NCI-H2081 treated with DMSO at 0.1 percent for 48 hours (cell line): ENCODE data around the gene RBM26.
"Not testable (repeated sequence)": the region's sequence is repeated elsewhere in the genome, so short reads cannot be mapped to it uniquely, and the experiment has no call there.

Source experiments
- DNase-seq: peaks from one replicate; lab custom pipeline; 2025; lab: John Stamatoyannopoulos, UW

The RBM26 gene

DNA sequence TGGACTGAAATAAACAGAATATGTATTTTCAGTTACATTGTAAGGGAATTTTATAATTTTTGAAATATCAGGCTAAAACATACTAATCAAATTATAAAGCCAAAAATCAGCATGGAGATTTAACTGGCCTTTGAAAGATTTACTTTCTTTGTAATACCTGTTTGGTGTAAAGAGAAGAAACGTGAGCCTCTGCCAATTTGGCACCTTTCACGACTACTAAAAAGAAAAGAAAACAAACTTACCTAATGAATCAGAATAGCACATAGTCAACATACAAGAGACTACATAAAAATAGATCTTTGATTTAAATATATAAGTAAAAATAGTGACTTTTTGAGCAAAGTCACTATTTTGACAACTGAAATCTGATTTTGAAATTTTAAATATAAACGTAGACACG is 87.4 kb downstream of the RBM26 start:
- DNase-seq = no peak

DNA sequence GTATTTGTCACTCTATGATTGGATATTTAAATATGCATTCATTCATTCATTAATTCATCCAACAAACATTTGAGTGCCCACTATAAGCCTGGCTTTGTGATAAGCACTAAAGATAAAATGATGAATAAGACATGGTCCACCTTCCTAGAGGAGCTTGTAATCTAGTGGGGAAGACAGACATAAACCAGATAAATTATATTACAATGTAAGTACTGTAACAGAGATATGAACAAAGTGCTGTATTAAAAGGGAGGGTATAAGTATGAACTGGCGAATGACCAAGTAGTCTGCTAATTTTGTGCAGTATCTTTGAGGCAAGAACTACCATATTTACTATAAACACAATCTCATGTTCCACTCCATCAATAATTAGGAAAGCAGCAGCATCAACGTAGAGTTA is 88.2 kb downstream of the RBM26 start:
- DNase-seq = no peak

DNA sequence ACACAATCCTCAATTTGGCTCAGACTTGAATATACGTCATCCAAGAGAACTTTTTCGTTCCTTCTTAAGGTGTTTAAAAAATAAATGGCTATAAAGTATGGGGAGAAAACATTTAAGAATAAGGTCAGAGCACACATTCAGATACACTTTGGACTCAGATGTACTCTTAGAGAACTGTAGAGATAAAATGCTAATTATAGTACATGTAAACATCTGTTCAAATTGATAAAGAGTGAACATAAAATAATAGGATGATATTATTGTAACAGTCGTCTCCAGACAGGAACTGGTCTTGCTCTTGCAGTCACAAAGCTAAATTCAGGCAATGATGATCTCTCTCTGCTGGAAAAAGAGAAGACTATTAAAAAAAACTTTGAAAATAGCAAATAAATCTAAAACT is 91.4 kb downstream of the RBM26 start:
- DNase-seq = no peak

DNA sequence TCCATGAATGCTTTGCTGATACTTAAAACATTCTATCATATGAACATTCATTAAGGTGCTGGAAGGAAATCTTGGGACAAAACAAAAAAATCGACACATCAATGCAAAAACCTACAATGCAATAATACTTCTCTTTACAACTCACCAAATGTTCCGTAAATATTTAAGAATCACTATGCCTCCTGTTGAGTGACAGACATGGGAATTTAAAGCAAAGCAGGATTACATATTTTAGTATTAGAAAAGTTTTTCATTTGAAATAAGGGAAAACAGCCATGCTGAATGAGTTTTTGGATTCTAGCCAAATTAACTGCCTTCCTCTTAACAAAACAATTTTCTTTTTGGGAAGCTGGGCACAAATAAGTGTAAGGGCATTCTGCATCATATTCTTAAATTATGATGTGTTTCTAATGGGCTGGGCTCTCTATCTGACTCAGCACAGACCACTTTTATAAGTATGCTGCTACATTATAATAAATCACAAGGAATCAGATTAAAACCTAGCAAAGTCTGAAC is 93.7 kb downstream of the RBM26 start:
- no peak for DNase-seq

DNA sequence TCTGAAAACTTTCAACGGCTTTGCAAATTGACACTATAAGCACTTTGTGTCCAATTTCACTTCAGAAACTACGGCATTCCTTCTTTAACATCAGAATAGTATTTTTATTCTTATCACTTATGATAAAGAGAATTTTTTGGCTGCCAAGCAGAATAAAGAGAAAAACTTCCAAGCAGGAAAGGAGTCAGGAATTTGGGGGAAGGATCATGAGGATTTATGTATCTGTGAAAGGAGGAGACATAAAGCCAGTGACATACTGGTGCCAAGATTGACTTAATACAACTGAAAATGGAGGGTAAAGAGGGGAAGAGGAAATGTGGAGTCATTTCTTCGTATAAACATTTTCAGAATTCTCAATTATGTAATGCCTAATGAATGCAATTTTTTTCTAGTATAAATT is 94.7 kb downstream of the RBM26 start:
- no peak for DNase-seq

DNA sequence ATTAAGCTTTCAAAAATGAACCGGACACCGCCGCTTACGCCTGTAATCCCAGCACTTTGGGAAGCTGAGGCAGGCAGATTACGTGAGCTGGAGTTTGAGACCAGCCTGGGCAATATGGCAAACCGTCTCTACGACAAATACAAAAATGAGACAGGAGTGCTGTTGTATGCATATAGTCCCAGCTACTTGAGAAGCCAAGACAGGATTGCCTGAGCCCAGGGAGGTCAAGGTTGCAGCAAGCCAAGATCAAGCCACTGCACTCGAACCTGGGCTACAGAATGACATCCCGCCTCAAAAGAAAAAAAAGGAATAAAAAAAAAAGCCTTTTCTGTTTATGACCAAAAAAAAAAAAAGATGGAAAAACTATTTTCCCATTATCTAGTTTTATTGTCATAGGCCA is 96.4 kb downstream of the RBM26 start:
- DNase-seq = no peak

DNA sequence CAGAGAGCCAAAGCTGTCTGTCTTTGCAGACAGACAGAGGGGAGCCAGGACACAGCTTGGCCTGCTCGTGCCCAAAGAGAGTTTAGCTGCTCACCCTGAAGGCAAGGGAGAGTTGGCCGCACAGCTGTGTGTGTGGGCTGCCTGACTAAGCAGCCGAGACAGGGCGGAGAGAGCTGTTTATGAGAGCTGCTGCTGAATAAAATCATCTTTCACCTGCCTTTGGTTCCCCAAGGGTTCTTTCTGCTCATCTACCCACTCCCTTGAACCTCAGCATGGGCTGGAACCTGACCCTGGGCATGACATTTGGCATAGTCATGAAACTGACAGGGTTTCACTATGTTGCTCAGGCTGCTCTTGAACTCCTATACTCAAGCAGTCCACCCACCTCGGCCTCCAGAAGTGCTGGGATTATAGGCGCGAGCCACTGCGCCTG is 98.2 kb downstream of the RBM26 start:
- no peak for DNase-seq

DNA sequence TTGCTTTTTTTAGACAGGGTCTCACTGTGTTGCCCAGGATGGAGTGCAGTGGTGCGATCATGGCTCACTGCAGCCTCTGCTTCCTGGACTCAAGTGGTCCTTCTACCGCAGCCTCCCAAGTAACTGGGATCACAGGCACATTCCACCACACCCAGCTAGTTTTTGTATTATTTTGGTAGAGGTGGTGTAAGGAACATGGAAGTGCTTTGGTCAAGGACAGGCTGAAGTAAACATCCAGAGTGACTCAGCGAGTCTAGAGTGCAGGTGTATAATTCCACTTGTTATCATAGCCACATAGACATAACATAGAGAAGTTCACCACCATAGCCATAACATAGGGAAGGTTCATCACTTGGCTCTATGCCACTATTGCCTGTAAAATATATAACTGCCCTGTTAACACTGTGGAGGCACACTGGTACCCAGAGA is 98.6 kb downstream of the RBM26 start:
- DNase-seq = no peak

DNA sequence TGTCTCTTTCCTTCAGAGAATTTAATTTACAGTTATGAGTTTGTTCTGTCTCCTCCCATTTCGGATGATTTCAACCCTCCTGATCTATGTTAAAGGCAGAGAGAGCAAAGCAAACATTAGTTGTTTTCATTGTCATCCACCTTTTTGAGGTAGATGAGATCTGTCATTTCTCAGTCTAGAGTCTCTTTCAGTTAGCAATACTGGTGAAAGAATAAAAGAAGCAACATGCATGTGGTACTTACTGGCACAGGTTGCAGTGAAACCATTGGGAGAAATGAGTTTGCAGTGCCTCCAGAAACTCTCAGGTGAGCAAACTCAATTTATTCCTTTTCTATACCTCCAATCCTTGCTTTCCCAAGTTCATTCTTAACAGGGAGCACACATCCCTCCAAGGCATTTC is 99.4 kb downstream of the RBM26 start:
- no peak for DNase-seq

DNA sequence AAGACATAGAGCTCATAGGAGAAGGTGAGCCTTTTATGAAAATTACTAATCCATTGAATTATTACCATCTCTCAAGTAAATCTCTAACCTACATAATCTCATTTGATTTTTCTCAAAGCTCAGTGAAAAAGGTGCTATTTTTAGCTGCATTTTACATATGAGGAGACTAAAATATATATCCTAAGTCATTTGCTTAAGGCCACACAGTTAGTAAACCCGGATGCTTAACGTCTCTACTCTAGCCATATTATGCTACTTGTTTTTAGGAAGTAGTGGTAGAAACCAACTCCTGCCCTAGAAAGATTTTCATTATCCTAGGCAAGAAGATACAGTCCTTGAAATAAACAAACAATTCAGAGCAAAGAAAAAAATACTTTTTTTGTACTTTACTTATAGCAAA is 108.9 kb downstream of the RBM26 start:
- DNase-seq = no peak

DNA sequence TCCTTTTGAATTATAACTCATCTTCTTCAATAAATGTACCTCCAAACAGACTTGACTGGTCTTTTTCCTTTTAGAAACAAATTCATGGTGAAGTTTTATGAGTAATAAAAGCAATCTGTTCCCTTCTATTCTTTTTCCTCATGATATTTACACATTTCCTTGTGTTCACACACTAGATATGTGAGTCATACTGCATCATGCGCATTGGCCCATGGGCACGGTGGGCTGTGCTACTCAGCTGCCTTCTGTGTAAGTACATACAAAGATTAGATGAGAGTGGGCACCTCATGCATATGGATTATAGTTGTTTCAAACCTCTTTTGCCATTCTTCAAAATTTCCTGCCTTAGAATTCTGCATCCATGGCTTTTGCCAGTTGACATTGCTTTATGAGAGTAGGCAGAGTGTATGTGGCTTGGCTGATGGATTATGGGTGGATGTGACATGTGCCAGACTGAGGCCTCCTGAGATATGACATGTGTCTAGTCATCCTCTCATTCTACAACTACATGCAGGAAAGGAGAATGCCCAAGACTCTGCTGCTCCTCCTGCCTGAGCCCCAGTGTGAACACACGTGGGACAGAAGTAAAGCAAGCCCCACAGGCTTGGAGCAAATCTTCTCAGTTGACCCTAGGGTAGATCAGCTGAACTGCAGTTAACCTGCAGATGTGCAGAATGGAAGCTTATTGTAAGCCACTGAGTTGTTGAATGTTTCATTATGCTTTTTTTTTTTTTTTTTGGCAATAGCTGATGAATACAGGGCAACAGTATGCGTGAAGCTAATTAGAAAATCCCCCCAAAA is 109.9 kb downstream of the RBM26 start:
- no peak for DNase-seq

DNA sequence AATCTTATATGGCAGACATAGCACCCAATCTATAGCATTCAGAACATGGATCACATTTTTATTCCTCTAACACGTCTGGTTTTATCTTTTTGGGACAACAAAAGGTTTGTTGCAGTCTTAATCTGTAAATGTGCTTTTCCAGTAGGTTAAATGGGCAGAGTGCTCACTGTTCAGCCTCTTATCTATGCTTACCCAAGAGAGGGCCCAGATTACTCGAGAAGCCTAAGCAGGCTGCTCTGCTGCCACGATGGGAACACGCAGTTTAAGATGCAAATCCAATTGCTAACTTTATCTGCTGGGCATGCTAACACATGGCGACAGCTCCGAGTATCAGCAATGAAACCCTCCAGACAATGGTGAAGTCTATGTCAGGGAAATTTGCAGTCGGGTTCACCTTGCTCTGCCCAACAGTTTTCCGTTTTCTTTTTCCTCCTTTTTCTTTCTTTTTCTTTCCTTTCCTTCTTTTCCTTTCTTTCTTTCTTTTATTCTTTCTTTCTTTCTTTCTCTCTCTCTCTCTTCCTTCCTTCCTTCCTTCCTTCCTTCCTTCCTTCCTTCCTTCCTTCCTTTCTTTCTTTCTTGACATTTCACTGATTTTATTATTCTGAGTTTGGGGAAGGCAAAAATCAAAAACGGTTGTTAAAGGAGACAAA is 115.3 kb downstream of the RBM26 start:
- DNase-seq = no peak

DNA sequence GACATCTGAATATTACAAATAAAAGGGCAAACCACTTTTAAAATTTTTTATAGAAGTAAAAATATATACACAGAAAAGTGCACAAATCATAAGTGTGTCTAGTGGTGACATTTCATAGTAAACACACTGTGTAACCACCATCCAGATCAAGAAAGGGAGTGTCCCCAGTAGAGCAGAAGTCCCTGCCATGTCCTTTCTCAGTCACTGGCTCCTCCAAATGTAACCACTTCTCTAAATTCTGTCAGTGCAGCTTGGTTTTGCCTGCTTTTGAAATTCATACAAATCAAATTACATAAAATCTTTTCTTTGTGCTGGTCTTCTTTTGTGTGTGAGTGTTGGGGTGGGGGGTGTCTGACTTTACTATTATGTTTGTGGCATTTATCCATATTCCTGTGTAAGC is 116.5 kb downstream of the RBM26 start:
- DNase-seq = no peak

DNA sequence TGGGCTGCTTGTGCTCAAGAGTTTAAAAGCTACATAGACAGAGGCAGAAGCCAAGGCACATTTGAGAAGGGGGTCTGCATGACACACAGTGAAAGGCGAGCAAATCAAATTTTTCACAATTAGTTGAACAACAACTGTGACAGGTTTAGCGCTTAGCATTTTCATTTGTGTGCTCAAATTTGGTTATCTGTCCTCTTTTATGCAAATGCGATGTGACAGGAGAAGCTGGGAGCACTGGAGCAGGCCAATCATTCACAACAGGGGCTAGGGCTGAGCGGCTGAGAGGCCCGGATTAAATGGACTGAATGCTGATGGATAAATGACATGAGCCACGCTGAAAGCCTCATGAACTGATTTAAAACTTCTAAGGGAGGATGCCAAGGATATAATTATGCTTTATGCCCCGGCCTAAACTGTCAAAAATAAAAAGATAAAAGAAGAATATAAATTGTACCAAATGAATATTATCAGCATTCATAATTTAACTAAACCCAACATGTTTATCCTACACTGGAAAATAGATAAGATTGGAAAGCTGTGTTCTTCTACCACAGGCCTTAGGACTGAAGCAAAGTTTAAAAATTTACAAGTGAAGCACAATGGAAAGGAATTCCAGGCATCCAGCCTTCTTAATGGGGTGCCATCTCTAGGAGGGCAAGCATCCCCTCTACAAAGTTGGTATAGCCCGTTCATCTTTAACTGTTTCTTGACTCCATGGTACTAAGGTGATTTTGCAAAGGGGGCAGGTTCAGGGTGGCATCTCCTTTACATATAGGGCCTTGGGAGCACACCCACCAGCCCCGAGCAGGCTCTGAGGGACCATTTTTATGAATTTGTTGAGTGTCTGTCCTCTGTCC is 117.9 kb downstream of the RBM26 start:
- DNase-seq = no peak

DNA sequence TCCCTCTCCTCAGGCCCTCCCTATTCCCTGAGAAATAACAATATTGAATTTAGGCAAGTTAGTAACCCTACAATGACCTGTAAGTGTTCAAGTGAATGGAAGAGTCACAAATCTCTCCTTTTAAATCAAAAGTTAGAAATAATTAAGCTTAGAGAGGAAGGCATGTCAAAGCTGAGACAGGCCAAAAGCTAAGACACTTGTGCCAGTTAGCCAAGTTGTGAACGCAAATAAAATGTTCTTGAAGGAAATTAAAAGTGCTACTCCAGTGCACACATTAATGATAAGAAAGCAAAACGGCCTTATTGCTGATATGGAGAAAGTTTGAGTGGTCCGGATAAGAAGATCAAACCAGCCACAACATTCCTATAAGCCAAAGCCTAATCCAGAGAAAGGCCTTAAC is 120.9 kb downstream of the RBM26 start:
- no peak for DNase-seq

DNA sequence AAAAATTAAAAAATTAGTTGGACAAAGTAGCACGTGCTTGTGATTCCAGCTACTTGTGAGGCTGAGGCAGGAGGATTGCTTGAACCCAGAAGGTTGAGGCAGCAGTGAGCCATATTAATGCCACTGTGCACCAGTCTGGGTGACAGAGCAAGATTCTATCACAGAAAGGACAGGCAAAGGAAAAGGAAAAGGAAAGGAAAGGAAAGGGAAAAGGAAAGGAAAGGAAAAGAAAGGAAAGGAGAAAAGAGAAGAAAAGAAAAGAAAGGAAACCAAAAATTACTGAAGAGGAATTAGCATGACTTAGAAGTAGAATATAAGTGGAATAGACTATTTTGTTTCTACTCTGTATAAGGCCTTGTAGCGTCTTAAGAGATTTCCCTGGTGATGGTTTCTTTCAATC is 122.3 kb downstream of the RBM26 start:
- no peak for DNase-seq

DNA sequence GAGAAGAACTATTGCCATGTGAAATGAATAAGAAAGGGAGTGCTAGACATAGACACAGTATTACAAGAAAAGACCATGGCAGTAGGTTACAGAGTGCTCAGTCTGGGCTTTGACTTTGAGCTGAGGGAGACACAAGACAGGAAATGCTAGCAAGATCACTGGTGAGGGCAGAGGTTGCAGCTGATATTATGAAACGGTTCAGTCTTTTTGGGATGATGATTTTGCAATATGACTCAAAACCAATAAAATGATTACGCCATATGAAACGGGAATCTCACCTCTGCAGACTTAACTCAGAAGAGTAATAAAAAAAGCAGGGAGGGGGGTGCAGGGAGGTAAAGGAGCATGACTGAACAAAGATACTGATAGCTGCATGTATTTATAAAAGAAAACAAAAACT is 123.1 kb downstream of the RBM26 start:
- no peak for DNase-seq

DNA sequence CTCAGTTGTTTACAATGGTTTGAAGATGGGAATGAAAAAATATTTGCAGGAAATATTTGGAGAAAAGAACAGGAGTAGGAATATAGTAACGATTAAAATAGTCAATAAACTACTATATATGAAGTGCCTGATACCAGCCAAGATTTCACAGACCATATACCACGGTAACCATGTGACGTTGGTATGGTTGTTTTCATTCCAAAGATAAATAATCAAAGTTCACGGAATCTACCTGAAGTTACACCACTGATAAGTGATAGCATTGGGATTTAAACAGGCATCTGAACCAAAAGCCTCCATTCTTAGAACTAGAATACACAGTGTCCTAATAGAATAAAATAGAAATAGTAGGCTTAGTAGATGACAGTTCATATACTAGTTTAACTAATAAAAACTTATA is 123.5 kb downstream of the RBM26 start:
- no peak for DNase-seq

DNA sequence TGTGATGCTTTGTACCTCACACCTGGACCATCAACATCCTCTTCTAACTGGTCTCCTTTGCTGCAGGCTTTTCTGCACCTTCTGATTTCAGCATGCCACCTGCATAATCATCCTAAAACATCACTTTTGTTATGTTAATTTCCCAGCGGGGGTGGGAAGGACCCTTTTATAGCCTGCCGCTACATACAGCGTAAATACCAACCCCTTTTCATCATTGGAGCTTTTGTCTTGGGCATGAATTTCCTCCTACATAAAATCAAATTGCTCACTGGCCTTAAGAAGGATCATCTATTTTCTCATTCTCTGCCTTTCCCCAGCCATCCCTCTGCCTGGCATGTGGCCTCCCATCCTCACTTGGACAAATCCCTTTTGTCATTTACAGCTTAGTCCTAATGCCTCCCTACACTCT is 124.7 kb downstream of the RBM26 start:
- DNase-seq = no peak

DNA sequence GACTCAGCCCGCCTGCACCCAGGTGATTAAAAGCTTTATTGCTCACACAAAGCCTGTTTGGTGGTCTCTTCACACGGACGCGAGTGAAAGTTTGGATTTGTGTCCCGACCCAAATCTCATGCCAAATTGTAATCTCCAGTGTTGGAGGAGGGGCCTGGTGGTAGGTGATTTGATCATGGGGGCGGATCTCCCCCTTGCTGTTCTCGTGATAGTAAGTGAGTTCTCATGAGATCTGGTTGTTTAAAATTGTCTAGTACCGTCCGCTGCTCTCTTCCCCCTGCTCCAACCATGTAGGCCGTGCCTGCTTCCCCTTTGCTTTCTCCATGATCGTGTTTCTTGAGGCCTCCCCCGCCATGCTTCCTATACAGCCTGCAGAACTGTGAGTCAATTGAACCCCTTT is 126.3 kb downstream of the RBM26 start:
- not testable (repeated sequence) for DNase-seq

DNA sequence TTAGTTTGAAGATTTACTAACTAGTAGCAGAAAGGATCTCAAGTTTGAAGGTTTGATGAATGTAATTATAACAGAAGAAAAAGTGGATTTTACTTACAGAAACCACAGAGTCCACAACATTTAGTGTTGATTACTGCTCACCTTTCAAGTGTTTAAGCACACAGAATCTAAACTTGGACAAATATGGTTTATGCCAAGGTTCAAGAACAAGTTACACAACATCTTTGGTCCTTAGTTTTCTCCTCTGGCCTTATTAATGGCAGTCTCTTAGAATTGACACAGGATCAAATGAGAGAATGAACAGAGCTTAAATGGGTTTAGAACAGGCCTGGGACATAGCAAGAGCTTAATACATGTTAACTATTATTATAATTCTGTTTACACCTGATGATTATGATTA is 133.0 kb downstream of the RBM26 start:
- no peak for DNase-seq

DNA sequence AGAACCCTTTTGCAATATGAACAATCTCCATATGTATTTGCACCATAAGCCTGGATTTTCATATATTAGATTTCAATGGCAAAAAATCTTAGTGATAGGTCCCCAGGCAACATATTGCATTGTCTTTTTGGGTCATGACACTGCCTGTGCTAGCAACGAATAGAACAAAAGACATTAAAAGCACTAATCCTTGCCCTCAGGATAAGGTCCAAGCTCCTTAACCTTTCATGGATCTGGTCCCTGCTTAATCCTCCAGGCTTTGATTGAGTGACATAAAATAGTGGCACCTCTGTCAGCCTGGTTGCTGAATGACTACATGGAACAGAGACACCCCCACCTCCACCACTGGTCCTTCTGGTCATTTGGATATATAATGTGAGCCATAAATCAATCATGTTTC is 134.4 kb downstream of the RBM26 start:
- DNase-seq = no peak

DNA sequence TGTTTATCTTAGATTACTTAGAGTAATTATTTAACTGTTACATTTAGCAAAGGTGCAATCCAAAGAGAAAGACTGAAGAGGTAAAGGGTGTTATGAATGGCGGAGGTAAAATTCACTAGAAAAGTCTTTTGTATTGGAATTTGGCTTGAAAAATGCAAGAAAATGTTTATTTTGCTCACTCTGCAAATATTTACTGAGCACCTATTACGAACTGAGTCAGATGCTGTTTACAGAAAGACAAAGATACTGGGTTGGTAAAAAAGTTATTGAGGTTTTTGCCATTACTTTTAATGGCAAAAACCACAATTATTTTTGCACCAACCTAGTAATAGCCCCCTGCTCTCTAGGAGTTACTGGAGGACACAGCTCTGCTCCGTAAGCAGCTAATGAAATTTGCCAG is 135.2 kb downstream of the RBM26 start:
- DNase-seq = no peak
